NCI-H748 treated with DMSO at 0.1 percent for 48 hours (cell line): ENCODE data around the gene CHPT1.
"Not testable (repeated sequence)": the region's sequence is repeated elsewhere in the genome, so short reads cannot be mapped to it uniquely, and the experiment has no call there.

Source experiments
- DNase-seq: peaks from one replicate; lab custom pipeline; 2025; lab: John Stamatoyannopoulos, UW

CHPT1 gene

DNA sequence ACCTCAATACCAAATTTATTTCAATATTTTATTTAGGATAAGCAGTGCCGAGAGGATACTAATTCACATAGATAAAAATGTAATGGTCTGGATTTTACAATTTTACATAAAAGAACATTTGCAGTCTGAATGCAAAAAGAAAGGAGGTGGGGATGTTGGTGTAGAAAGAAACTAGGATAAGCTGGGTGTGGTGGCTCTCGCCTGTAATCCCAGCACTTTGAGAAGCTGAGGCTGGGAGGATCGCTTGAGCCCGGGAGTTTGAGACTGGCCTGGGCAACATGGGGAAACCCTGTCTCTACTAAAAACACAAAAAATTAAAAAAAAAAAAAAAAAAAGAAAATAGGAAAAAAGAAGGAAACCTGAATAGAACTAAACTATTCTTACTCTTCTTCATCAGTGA lies 25.0 kb downstream of the CHPT1 start:
- no peak for DNase-seq

- no peak for DNase-seq
Measured at GRCh38 chr12:101727098-101727497, 29.7 kb downstream of the CHPT1 start.

DNA sequence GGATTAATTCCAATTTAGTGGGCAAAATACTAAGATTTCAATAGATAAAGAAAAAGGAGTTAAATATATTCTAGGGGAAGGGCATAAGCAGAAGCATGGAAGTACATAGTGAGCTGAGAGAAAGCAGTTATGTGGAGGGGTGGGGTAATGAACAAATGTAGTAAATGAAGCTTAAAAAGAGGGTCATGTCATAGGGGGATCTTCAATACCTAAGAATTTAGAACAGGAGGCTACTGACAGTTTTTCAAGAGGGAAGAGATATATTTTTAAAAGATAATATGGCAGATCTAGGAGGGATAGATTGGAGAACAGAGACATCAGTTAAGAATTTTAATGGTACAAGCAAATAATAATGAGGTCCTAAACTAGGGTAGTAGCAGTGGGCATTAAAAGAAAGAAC lies 32.4 kb downstream of the CHPT1 start:
- DNase-seq = no peak

DNA sequence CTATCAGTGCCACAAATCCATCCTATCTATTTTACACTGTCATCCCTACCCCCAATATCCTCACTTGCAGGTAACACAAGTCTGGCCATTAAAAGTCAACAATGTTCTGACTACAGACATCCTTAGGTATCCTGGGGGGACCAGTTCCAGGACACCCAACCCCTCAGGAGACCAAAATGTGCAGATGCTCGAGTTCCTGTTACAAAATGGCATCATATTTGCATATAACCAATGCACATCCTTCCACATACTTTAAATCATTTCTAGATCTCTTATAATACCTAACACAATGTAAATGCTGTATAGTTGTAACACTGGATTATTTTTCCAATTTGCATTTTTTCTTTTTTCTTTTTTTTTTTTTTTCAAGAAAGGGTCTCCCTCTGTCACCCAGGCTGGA lies 34.9 kb downstream of the CHPT1 start:
- DNase-seq = no peak

DNA sequence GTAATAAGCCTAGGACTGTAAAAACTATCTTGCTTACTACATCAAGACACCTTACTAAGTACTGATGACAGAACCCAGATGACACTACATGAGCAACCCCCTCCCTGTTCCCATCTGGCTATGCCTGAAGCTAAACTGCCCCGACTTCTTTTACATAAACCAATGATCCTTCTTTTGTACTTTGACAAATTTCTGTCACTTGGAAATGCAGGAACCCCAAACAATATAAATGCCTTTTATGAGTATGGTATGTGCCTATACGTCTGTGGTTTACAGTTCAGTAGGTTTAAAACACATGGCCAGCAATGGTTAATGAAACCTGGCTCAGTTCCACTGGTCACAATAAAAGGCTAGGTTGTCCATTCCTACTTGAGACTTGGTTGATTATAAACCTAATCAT lies 35.7 kb downstream of the CHPT1 start:
- DNase-seq = no peak

DNA sequence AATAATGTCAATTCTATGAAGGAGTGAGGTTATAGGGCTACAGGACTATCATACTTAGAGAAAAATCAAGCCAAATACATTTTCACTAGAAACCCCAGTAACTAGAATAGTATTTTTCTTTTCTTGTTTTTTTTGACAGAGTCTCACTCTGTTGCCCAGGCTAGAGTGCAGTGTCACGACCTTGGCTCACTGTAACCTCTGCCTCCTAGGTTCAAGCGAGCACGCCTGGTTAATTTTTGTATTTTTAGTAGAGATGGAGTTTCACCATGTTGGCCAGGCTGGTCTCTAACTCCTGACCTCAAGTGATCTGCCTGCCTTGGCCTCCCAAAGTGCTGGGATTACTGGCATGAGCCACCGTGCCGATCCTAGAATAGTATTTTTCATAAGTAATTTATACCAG lies 37.0 kb downstream of the CHPT1 start:
- DNase-seq = not testable (repeated sequence)

- no peak for DNase-seq
Measured at GRCh38 chr12:101737476-101737875, 40.0 kb downstream of the CHPT1 start.

DNA sequence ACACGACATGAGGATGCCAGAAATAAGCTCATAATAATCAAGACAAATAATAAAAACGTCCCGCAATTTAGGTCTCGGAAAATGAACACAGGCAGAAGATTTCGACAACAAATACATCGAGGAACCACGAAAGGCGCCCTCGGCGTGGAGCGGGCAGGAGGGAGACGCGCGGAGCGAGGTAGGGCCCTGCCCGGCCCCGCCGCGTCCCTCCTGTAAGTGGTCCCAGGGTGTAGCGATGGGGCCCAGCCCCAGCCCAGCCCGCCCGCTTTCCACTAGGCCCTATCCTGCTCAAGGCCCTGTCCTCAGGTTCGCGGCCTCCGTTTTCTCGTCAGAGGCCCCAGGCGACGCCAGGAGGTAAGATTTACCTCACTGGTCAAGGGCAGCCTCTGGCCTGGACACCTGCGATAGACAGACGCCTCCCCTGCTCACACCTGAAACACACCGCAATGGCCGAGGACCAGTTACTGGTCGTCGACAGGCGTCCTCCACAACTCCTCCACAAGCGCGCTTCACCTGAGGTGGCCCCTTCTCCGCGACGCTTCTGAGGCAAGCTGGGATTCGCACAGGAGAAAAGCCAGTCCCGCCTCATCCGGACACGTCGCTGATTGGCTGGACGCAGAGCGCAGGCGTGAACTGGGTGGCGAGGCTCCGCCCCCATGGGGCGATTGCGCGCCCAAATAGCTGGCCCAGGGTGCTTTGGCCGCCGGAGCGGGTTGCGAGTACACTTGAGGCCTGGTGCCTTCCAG lies 41.7 kb downstream of the CHPT1 start, which contains the start of gene SYCP3:
TSS of gene SYCP3 (minus strand) at position 543 of the 746 bp plus-strand sequence. CDS start 1,527 bp downstream, outside the sequence.
- no peak for DNase-seq

DNA sequence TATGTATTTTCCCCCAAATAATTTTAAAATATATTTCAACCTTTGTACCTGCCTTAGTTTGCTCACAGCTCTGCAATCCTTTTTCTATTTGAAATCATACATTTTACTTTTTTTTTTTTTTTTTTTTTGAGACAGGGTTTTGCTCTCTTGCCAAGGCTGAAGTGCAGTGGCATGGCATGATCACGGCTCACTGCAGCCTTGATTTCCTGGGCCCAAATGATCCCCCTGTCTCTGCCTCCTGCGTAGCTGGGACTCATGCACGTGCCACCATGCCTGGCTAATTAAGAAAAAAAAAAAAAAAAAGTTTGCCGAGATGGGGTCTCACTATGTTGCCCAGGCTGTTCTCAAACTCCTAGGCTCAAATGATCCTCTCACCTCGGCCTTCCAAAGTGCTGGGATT lies 43.1 kb downstream of the CHPT1 start:
- no peak for DNase-seq

DNA sequence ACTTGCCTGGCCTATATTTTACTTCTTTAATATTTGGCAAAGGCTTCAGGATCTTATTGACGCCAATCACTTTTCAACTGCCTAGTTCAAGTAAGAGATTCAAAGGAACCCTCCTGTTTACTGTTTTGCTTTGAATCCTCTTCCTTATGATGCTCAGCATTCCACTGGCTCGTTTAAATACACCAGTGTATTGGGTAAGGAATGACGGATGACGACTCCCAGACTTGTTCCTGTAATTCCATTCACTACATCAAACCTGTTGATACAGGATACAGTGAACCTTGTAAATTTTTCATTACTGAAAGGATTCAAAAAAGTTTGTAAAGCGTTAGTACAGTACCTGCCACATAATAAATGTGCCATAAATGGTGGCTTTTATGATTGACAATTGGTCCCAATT lies 43.5 kb downstream of the CHPT1 start:
- no peak for DNase-seq

DNA sequence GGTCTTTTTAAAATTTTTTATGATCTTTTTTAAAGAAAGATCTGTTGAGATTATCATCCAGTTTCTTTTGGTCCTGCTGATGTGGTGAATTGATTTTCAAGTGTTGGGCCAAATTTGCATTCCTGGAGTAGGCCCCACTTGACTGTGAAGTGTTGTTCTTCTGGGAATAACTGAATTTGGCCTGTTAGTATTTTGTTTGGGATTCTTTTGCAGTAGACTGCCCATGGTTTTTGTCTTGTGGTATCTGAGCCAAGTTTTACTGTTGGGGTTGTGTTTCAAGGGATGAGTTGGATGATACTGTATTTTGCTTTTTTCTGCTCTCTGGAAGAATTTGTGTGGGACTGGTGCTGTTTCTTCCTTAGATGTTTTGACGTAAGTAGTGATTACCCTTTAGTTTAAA lies 45.8 kb downstream of the CHPT1 start:
- DNase-seq = no peak

DNA sequence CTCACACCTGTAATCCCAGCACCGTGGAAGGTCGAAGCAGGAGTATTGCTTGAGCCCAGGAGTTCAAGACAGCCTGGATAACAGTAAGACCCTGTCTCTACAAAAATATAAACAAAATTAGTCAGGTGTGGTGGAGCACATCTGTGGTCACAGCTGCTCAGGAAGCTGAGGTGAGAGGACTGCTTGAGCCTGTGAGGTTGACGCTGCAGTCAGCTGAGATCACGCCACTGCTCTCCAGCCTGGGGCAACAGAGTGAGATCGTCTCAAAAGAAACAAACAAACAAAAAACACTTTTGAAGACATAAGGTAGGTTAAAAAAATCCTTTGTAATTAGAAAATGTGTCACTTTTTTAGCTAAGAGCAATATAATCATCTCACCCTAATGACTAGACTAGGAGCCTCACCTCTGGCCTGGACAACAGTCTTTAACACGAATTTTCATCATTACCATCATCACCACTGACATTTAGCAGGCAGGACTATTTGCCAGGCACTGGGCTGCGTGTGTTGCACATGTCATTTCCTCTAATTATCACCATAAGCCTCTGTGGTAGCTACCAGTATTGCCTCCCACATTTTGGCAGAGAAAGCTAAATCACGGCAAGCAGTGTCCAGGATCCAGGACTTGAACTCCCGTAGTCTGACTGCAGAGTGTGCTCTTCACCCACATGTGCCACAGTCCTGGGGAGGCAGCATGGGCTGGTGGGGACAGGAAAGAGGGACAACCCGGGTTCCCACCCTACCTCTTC lies 46.5 kb downstream of the CHPT1 start:
- DNase-seq = no peak

GRCh38 chr12:101745481-101745880 lies 48.0 kb downstream of the CHPT1 start:
- DNase-seq = no peak

DNA sequence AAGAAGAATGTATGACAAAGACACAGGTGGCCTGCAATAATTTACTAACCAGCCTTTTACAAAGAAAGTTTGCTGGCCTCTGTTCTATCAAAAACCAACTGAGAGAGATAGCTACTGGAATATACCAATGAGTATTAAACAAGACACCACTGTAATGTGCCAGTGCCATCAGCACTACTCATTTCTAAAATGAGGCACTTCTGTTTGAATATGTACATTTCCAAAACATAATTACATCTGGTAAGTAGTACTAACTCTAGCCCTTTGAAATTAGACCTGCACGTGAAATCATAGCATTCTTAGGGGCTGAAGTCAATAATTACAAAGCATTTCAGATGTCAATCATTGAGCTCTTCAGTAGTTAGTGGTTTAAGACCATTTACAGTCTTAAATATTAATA lies 48.8 kb downstream of the CHPT1 start:
- DNase-seq = no peak

- DNase-seq = no peak
Measured at GRCh38 chr12:101746661-101747060, 49.2 kb downstream of the CHPT1 start.

DNA sequence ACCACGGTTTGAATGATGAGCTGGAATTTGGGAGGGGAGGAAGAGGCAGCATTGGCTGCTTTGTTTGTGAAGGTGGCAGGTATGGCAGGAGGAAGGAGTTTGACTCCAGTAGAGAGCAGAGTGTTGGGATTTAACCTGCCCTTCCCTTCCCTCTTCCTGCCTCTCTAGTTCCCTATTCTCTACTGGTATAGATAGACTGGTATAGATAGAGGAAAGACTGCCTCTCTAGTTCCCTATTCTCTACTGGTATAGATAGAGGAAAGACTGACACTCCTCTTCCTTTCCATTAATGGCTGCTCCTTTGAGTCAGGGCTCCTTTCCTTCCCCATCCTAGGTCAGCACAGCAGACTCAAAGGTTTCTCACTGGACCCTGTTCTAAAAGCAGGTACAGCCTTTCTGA lies 50.3 kb downstream of the CHPT1 start:
- DNase-seq = no peak

GRCh38 chr12:101748907-101749306 lies 51.5 kb downstream of the CHPT1 start:
- DNase-seq = no peak

DNA sequence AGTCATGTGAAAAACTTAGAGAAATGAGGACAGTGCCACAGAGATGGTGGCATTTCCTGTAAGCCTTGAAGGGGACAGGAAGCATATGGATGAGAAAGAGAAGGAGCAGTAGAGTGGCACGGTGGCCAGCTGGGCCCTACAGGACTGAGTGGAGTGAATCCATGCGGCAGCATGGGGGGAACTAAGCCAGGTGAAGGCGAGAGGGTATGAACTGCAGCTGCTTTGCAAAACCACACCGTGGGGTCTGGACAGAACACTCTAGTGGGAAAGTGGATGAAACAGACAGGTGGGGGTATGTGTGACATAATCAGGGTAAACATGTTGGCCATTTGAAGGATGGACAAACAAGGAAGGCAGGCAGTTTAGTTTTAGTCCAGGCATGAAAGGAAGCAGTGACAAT lies 52.2 kb downstream of the CHPT1 start:
- no peak for DNase-seq

DNA sequence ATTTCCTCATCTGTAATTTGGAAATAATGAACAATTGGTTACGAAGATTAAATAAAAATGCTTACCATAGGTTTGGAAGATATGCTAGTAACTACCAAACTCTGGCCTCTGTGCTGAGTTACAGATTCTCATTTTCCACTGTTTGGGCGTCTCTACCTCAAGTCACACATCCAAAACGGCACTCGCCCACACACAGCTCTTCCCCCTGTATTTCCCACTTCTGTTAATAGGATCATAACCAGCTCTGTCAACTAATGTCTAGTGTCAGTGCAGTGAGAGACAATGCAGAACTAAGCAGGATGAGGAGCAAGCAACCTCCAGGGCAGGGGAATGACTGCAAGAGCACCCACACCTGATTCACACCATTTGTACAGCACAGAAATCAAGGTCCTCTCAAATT lies 52.7 kb downstream of the CHPT1 start:
- DNase-seq = no peak

GRCh38 chr12:101759396-101760047 lies 62.1 kb downstream of the CHPT1 start:
- DNase-seq = no peak

DNA sequence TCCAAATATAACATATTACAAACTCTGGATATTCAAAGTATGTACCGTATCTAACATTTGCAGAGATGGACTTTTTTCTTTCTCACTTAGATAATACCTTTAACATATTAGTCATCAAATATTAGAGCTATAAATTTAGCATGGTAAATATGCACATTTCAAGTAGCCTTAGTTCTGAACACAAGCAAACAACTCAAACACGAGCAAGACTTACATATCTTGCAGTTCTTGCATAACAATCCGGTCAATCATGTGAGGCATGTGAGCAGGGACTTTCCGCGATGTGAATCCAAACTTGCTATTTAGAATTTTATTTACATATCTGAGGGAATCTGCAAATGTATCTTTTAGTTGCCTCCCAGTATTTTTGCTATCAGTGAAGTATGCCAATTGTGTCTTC lies 63.9 kb downstream of the CHPT1 start:
- DNase-seq = no peak

GRCh38 chr12:101761781-101762180 lies 64.3 kb downstream of the CHPT1 start:
- DNase-seq = no peak
